Measurements from ENCODE around the gene ZNF584. TPM values are rescaled to one million over a fixed set of nuclear protein-coding genes. Genes with fewer than 3 reads are reported as not detected.
A peak's percentile ranks its signal among the peaks of the same experiment; 100 is the strongest.
"Not testable (repeated sequence)": the region's sequence is repeated elsewhere in the genome, so short reads cannot be mapped to it uniquely, and the experiment has no call there.

Gene ZNF584
- total RNA-seq, 1 donor from 2014 or later: 15.8 TPM

DNA sequence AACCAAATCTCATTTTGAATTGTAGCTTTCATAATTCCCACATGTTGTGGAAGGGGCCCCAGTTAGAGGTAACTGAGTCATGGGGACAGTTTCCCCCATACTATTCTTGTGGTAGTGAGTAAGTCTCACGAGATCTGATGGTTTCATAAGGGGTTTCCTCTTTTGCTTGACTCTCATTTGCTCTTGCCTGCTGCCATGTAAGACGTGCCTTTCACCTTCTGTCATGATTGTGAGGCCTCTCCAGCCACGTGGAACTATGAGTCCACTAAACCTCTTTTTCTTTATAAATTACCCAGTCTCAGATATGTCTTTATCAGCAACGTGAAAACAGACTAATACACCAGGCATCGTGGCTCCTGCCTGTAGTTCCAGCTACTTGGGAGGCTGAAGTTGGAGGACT, 41.5 kb downstream of the ZNF584 start:
- intact Hi-C loops (cut with DNase I); DNase-seq (ENCODE audit: missing footprints); ATAC-seq: not testable (repeated sequence)

DNA sequence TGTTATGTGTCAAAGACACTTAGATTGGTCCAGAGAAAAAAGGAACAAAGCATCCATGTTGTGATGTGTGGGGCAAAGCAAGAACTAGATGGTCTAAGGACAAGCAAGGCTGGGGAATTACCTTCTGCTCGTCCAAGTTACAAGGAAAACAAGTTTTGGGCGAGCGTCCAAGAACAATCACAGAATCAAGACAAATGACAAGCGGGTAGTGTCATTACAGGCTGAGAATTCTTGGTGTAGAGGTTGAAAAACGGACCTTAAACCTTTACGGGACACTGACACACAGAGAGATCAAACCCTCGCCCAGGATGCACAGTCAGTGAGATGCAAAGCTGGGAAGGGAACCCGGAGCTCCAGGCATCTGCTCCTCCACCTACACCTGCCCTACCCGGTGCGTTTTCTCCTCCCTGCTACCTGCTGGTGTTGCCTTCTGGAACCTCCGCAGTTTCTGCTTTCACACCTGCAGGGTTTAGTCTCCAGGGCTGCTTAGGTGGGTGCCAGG, 42.5 kb downstream of the ZNF584 start:
- DNase-seq (ENCODE audit: missing footprints) (no peak), ATAC-seq (no peak)
- intact Hi-C loops (cut with DNase I): loop anchor here (1.0 kb wide), 1 partner anchor 11 kb away; the partner anchor contains the start of gene ZNF132

DNA sequence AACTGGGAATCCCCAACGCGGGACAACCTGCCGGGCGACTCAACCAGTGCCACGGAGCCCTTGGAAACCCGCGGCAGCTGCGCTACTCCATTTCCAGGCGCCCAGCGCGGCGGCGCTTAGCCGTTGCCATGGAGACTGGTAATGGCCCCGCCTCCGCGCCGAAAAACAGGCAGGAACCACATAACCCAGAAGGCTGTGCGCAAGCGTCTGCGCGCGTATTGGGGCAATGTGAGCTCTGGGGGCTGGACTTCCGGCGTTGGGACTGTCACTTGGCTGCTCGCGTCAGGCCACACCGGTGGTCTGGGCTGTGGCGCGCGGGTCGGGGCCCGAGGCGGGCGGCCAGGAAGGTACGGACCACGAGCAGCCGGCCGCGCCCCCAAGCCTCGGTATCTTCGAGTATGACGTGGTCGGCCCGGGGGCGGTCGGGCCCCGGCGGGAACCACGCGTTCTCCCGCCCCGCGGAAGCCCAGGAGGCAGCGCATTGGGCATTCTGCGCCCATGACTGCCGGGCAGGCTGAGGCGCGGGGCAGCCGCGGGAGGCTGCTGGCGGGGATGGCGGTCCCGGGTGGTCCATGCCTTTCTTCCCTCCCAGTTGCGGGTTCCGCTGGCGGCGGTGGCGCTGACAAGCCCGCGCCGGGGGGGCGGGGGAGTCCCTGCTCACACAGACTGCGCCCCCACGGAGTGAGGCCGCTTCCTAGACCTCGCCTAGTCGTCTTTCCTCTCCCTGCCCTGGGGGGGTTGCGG, 43.1 kb downstream of the ZNF584 start, which contains the start of gene ZNF324B:
TSS of gene ZNF324B (plus strand) at position 265 of the 744 bp plus-strand sequence. CDS start 2,080 bp downstream, outside the sequence.
- peak; percentile 99 for DNase-seq (ENCODE audit: missing footprints)
- intact Hi-C loops (cut with DNase I): loop anchor here (1.0 kb wide), 1 partner anchor 11 kb away; the partner anchor contains the start of gene ZNF132
- ATAC-seq: peak; percentile 98

DNA sequence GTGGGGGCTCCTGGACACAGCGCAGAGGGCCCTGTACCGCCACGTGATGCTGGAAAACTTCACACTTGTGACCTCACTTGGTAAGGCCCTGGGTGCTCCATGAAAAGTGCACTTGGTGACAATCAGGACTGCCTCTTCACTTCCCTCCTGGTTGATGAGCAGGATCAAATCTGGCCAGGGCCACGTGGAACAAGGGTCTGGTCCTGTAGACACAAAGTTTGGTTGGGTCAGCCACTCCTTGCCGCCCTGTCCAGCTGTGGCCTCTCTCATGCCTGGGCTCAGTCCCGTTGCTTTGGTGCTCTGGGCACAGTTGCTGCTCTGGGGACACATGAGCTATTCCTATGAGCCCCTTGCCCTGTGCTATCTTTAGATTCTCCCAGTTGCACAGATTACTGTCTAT, 45.3 kb downstream of the ZNF584 start:
- intact Hi-C loops (cut with DNase I): no loop called here
- no peak for DNase-seq (ENCODE audit: missing footprints)
- ATAC-seq: no peak

DNA sequence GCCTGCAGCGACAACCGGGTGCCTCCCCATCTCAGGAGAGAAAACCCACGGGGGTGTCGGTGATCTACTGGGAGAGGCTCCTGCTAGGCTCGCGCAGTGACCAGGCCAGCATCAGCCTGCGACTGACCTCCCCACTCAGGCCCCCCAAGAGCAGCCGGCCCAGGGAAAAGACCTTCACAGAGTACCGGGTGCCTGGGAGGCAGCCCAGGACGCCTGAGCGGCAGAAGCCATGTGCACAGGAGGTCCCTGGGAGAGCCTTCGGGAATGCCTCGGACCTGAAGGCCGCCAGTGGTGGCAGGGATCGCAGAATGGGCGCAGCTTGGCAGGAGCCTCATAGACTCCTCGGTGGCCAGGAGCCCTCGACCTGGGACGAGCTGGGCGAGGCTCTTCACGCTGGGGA, 46.9 kb downstream of the ZNF584 start:
- intact Hi-C loops (cut with DNase I): no loop called here
- no peak for DNase-seq (ENCODE audit: missing footprints)
- ATAC-seq: no peak

DNA sequence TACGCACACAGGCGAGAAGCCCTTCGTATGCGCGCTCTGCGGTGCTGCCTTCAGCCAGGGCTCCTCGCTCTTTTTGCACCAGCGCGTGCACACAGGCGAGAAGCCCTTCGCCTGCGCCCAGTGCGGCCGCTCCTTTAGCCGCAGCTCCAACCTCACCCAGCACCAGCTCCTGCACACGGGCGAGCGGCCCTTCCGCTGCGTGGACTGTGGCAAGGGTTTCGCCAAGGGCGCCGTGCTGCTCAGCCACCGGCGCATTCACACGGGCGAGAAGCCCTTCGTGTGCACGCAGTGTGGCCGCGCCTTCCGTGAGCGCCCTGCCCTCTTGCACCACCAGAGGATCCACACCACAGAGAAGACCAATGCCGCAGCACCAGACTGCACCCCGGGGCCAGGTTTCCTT, 47.7 kb downstream of the ZNF584 start:
- ATAC-seq: no peak
- intact Hi-C loops (cut with DNase I): no loop called here
- peak; percentile 49 for DNase-seq (ENCODE audit: missing footprints)

DNA sequence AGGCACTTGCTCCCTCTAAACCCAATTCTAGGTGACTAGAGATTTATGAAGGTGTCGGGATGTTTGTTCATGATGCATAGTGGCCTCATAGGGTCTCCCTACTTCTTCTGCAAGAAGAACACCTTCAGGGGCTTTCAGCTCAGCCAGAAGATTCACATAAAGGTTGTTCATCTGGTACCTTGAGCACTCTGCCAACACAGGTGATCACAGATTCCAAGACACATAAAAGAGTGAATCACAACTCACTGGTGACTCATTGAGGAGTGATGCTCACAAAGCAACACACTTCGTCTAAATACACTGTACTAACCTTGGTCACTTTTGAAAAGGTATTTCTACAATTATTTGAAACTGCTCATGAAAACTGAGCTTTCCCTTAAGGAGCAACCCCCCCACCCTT, 51.6 kb downstream of the ZNF584 start:
- DNase-seq (ENCODE audit: missing footprints) (no peak), ATAC-seq (no peak)
- intact Hi-C loops (cut with DNase I): no loop called here

DNA sequence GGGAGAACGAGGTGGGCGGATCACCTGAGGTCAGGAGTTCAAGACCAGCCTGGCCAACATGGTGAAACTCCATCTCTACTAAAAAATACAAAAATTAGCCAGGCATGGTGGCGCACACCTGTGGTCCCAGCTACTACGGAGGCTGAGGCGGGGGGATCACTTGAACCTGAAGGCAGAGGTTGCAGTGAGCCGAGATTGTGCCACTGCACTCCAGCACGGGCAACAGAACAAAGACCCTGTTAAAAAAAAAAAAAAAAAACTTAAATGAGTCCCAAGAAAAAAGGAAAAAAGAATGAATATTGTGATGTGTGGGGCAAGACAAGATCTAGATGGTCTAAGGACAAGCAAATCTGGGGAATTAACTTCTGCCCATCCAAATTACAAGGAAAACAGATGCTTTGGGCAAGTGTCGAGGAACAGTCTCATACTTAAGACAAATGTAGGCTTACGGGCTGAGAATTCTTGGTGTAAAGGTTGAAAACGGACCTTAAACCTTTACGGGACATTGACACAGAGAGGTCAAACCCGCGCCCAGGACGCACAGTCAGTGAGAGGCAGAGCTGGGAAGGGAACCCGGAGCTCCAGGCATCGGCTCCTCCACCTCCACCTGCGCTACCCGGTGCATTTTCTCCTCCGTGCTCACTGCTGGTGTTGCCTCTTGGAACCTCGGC, 57.8 kb downstream of the ZNF584 start:
- intact Hi-C loops (cut with DNase I): no loop called here
- ATAC-seq (peak; percentile 30), DNase-seq (ENCODE audit: missing footprints) (no peak)

DNA sequence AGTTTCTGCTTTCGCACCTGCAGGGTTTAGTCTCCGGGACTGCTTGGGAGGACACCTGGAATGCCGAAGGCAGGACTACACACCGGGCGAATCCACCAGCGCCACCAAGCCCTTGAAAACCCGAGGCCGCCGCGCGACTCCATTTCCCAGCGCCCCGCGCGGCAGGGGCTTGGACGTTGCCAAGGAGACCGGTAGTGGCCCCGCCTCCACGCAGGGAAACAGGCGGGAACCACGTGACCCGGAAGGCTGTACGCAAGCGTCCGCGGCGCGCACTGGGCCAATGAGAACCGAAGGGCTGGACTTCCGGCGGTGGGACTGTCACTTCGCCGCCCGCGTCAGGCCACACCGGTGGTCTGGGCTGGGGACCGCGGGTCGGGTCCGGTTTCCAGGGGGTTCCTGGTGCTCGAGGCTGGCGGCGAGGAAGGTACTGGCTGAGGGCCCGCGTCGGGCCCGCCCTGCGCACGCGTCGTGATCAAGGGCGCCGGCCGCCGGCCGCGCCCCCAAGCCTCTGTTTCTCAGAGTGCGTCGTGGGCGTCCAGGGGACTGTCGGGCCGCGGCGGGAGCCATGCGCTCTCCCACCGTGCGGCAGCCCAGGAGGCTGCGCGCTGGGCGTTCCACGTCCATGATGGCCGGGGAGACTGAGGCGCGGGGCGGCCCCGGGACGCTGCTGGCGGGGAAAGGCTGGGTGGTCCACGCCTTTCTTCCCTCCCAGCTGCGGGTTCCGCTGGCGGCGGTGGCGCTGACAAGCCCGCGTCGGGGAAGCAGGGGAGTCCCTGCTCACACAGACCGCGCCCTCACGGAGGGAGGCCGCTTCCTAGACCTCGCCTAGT, 58.5 kb downstream of the ZNF584 start, which contains the start of gene ZNF324:
TSS of gene ZNF324 (plus strand) at position 321 of the 830 bp plus-strand sequence. CDS start 2,106 bp downstream, outside the sequence.
- intact Hi-C loops (cut with DNase I): no loop called here
- ATAC-seq (peak; percentile 98), DNase-seq (ENCODE audit: missing footprints) (peak; percentile 100)

Small RNA genes lying within 50 kb of the gene (microRNA-seq; reads per million reads assigned to microRNA genes)
- not detected for gene MIR4754

Other genes starting within 250 kb of the ZNF584 start
- 17.8 TPM for gene ZNF274, start 225.6 kb upstream of the ZNF584 start, total RNA-seq
- 19.4 TPM for gene ZNF544, start 179.7 kb upstream of the ZNF584 start, total RNA-seq
- 4.2 TPM for gene ZNF8, start 129.7 kb upstream of the ZNF584 start, total RNA-seq
- 21.7 TPM for gene ERVK3-1, start 103.3 kb upstream of the ZNF584 start, total RNA-seq
- 1.8 TPM for gene ZSCAN22, start 81.7 kb upstream of the ZNF584 start, total RNA-seq
- 3.9 TPM for gene A1BG, start 55.2 kb upstream of the ZNF584 start, total RNA-seq
- gene ZNF497, start 45.9 kb upstream of the ZNF584 start, total RNA-seq: 0.19 TPM
- 0.22 TPM for gene ZNF837, start 27.6 kb upstream of the ZNF584 start, total RNA-seq
- gene RPS5, start 21.4 kb upstream of the ZNF584 start, total RNA-seq: 551 TPM
- gene RNF225, start 13.0 kb upstream of the ZNF584 start, total RNA-seq: not detected
- 5.1 TPM for gene ZNF132, start 31.5 kb downstream of the ZNF584 start, total RNA-seq
- gene ZNF324B, start 43.0 kb downstream of the ZNF584 start, total RNA-seq: 3.2 TPM
- gene ZNF324, start 58.4 kb downstream of the ZNF584 start, total RNA-seq: 4.3 TPM
- gene ZNF446, start 67.7 kb downstream of the ZNF584 start, total RNA-seq: 3.9 TPM
- 3.2 TPM for gene SLC27A5, start 103.3 kb downstream of the ZNF584 start, total RNA-seq
- gene ZBTB45, start 111.2 kb downstream of the ZNF584 start, total RNA-seq: 9.9 TPM
- gene TRIM28, start 135.4 kb downstream of the ZNF584 start, total RNA-seq: 143 TPM
- gene CHMP2A, start 146.5 kb downstream of the ZNF584 start, total RNA-seq: 123 TPM
- 130 TPM for gene UBE2M, start 150.0 kb downstream of the ZNF584 start, total RNA-seq
- 10.0 TPM for gene MZF1, start 164.7 kb downstream of the ZNF584 start, total RNA-seq

Data from Right ventricle myocardium inferior (tissue), 1 donor.